Spleen (tissue), 11 donors: ENCODE data around the gene GPC3. TPM values are rescaled to one million over a fixed set of nuclear protein-coding genes. Genes with fewer than 3 reads are reported as not detected.

Source experiments
- DNase-seq: peaks from one replicate; pipeline ENCODE4 v3.0.0-alpha.2; 2020
- H3K27ac ChIP-seq, 8 donors: fragments of 200-600 bp; sonication (generic) in 7 of 8; 1 replicate in 4 of 8; 2 replicates in 4 of 8; pipeline versions ENCODE4 v1.5.0 to v1.8.0; 2016 to 2021; ENCODE audit warnings: inconsistent platforms in 4 of 8, mild to moderate bottlenecking in 4 of 8, moderate library complexity in 1 of 8
- H3K27me3 ChIP-seq, 7 donors: fragments of 200-600 bp; sonication (generic) in 6 of 7; replicated peaks in 1 of 7; 1 replicate in 4 of 7; 2 replicates in 3 of 7; pipeline versions ENCODE4 v1.5.0 to v1.8.0; 2016 to 2021; ENCODE audit warnings: inconsistent platforms in 3 of 7, mild to moderate bottlenecking in 1 of 7
- H3K36me3 ChIP-seq, 6 donors: fragments of 200-600 bp; sonication (generic) in 5 of 6; 1 replicate in 4 of 6; 2 replicates in 2 of 6; pipeline versions ENCODE4 v1.5.0 to v1.8.0; 2016 to 2021; ENCODE audit warnings: inconsistent platforms in 2 of 6
- H3K4me1 ChIP-seq, 6 donors: fragments of 200-600 bp; sonication (generic) in 5 of 6; 1 replicate in 3 of 6; 2 replicates in 3 of 6; pipeline versions ENCODE4 v1.5.0 to v1.8.0; 2016 to 2021; ENCODE audit warnings: inconsistent platforms in 3 of 6
- H3K4me3 ChIP-seq, 8 donors: fragments of 200-600 bp; sonication (generic) in 7 of 8; 1 replicate in 4 of 8; 2 replicates in 4 of 8; pipeline versions ENCODE4 v1.5.0 to v1.8.0; 2016 to 2021; ENCODE audit warnings: inconsistent platforms in 4 of 8, mild to moderate bottlenecking in 4 of 8, moderate library complexity in 2 of 8
- H3K9me3 ChIP-seq, 8 donors: fragments of 200-600 bp; sonication (generic) in 7 of 8; 1 replicate in 4 of 8; 2 replicates in 4 of 8; pipeline versions ENCODE4 v1.5.0 to v1.8.0; 2016 to 2021; ENCODE audit warnings: inconsistent platforms in 4 of 8
- POLR2A ChIP-seq, 3 donors: fragments of 450-650 bp; IDR thresholded peaks; one replicate each; pipeline ENCODE4 v1.5.1; 2017; ENCODE audit warnings: antibody characterized with exemption in 3 of 3, mild to moderate bottlenecking in 1 of 3
- POLR2AphosphoS5 ChIP-seq, 3 donors: sonication (generic); formaldehyde crosslinking; IDR thresholded peaks; one replicate each; pipeline ENCODE4 v1.5.1; 2017; ENCODE audit warnings: antibody characterized with exemption in 3 of 3
- WGBS, 5 donors: extraction: QIAGEN DNeasy Blood & Tissue Kit in 3 of 5; methylation state at CpG; one replicate each; pipeline versions ENCODE4 v1.1.5 to v1.1.7; 2013 to 2018; 5-methylcytosine and 5-hydroxymethylcytosine counted together
- intact Hi-C: fragments of 100-400 bp; cut with DNase I; formaldehyde crosslinking; loops from one replicate; pipeline ENCODE4 v1.15.0; 2023; ENCODE audit warnings: low total_unique reads
- polyA plus RNA-seq, 3 donors: library from polyadenylated mRNA; stranded (reverse); fragments of 200-250 nt; gene quantifications; one replicate each; pipeline ENCODE4 v1.2.1, GENCODE V29; 2013
- total RNA-seq, 7 donors: library from RNA; depleted of rRNA in 3 of 7; stranded (reverse); fragments of >200 nt in 3 of 7; fragmentation: NEBNext Ultra II Directional in 4 of 7; extraction: Animal tissue kit (Norgen Biotek cat#: 25700) in 4 of 7; gene quantifications; one replicate each; pipeline versions ENCODE4 v1.1.0 to v1.2.1, GENCODE V29; 2016 to 2021
- TF ChIP-seq, protein P1 (sequence below), 11 experiments: fragments of 200-600 bp in 7 of 11; fragments of 450-650 bp in 4 of 11; sonication (generic) in 4 of 11; IDR thresholded peaks in 8 of 11; conservative IDR thresholded peaks in 3 of 11; 1 replicate in 7 of 11; 2 replicates in 4 of 11; pipeline versions ENCODE4 v1.4.0 to v1.8.0; 2016 to 2021; ENCODE audit warnings: antibody characterized with exemption in 11 of 11, inconsistent platforms in 4 of 11, mild to moderate bottlenecking in 1 of 11
- donor health status: healthy with polysubstance abuse.
- donor health status: DM: no; HTN: no; CAD: no; lungs with moderate emphysema.
- donor health status: DM: no; HTN: no; CAD: no.
- donor health status: Bipolar disorder and iron deficiency.
- donor health status: healthy.
- donor health status: DM: no; HTN: no; CAD: no.
- donor health status: DM: yes; HTN: yes; CAD: no.

Gene GPC3
- total and polyA plus RNA-seq, 10 donors, result 0.41 to 3.3 (median 1.5) TPM

GRCh38 chrX:133670383-133670782 is 315.0 kb downstream of the GPC3 start:
- TF ChIP-seq POLR2A (IDR thresholded peaks at IDR 0.05), result no peak
- TF ChIP-seq, protein P1, sequence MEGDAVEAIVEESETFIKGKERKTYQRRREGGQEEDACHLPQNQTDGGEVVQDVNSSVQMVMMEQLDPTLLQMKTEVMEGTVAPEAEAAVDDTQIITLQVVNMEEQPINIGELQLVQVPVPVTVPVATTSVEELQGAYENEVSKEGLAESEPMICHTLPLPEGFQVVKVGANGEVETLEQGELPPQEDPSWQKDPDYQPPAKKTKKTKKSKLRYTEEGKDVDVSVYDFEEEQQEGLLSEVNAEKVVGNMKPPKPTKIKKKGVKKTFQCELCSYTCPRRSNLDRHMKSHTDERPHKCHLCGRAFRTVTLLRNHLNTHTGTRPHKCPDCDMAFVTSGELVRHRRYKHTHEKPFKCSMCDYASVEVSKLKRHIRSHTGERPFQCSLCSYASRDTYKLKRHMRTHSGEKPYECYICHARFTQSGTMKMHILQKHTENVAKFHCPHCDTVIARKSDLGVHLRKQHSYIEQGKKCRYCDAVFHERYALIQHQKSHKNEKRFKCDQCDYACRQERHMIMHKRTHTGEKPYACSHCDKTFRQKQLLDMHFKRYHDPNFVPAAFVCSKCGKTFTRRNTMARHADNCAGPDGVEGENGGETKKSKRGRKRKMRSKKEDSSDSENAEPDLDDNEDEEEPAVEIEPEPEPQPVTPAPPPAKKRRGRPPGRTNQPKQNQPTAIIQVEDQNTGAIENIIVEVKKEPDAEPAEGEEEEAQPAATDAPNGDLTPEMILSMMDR (IDR thresholded peaks at IDR 0.05 in 8 of 11, conservative IDR thresholded peaks at IDR 0.05 in 3 of 11), result peak in 10 of 11 experiments; percentile 32 to 65 (median 54)
- DNase-seq, result no peak
- Histone ChIP-seq H3K27ac (no peak overlapping the region), H3K4me3 (no peak overlapping the region), H3K36me3 (no peaks in the 10 kb centered on the region), H3K9me3 (no peaks in the 10 kb centered on the region), H3K4me1 (no peaks in the 10 kb centered on the region), H3K27me3 (no peaks in the 10 kb centered on the region)
- intact Hi-C loops, result loop anchor here (10.0 kb wide), 1 partner anchor 336 kb away; no protein-coding TSS in a partner anchor
- 0 to 9% (median 3%) methylated on average over 4 of the region's 4 CpGs for WGBS, 5 donors

GRCh38 chrX:133669214-133669613 is 316.2 kb downstream of the GPC3 start:
- intact Hi-C loops, result no loop called here
- Histone ChIP-seq H3K9me3 (no peaks in the 10 kb centered on the region), H3K27me3 (no peaks in the 10 kb centered on the region), H3K4me3 (no peak overlapping the region), H3K4me1 (no peaks in the 10 kb centered on the region), H3K27ac (no peak overlapping the region), H3K36me3 (no peaks in the 10 kb centered on the region)
- no peak for TF ChIP-seq POLR2A (IDR thresholded peaks at IDR 0.05)
- TF ChIP-seq POLR2AphosphoS5 (IDR thresholded peaks at IDR 0.05), result no peak
- TF ChIP-seq, protein P1 (IDR thresholded peaks at IDR 0.05 in 8 of 11, conservative IDR thresholded peaks at IDR 0.05 in 3 of 11), result no peak
- 70 to 89% (median 84%) methylated on average over 5 of the region's 5 CpGs for WGBS, 5 donors
- DNase-seq, result no peak

- no peak for TF ChIP-seq POLR2AphosphoS5 (IDR thresholded peaks at IDR 0.05)
- no peak overlapping the region for H3K4me3 ChIP-seq
- intact Hi-C loops, result no loop called here
- H3K36me3 ChIP-seq, result no peaks in the 10 kb centered on the region
- no peaks in the 10 kb centered on the region for H3K4me1 ChIP-seq
- no peak for DNase-seq
- no peak overlapping the region for H3K27ac ChIP-seq
- WGBS, 5 donors, result 71 to 85% (median 84%) methylated on average over 3 of the region's 3 CpGs
- no peaks in the 10 kb centered on the region for H3K9me3 ChIP-seq
- H3K27me3 ChIP-seq, result no peaks in the 10 kb centered on the region
Measured at GRCh38 chrX:133668225-133668931, 317.0 kb downstream of the GPC3 start.

- no peak for DNase-seq
- TF ChIP-seq, protein P1 (IDR thresholded peaks at IDR 0.05 in 8 of 11, conservative IDR thresholded peaks at IDR 0.05 in 3 of 11), result no peak
- TF ChIP-seq POLR2A (IDR thresholded peaks at IDR 0.05) (no peak), POLR2AphosphoS5 (IDR thresholded peaks at IDR 0.05) (no peak)
- intact Hi-C loops, result no loop called here
- no peak overlapping the region for H3K4me3 ChIP-seq
- no peaks in the 10 kb centered on the region for H3K36me3 ChIP-seq
- H3K27me3 ChIP-seq, result no peaks in the 10 kb centered on the region
- H3K4me1 ChIP-seq, result no peaks in the 10 kb centered on the region
- H3K27ac ChIP-seq, result no peak overlapping the region
- no peaks in the 10 kb centered on the region for H3K9me3 ChIP-seq
Measured at GRCh38 chrX:133666256-133666655, 319.1 kb downstream of the GPC3 start.
